HG03103 (cell line): Measurements from ENCODE around the gene RNF43.

ENCODE experiments used
- ATAC-seq: cut with Tn5 transposase; IDR thresholded peaks from one replicate; pipeline ENCODE4 v1.9.1; 2021; ENCODE audit warnings: low read depth; ENCODE audit not compliant: unreplicated experiment

Gene RNF43

DNA sequence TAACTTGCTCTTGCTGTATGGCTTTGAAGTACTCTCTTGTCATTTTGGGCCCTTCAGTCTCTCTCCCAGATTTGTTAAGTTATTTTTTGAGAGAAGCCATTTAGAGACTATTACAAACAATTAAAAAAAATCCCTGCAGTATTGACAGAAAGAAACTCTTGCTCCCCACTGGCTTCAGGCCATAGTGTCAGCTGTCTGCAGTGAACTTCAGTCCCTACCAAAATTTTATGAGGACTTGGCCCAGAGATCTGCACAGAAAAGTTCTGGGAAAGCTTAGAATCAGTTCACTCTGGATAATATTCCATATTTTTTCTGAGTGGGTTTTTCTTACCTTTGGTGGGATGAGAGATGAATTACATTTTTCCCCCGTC is 34.5 kb downstream of the RNF43 start:
- ATAC-seq: no peak

DNA sequence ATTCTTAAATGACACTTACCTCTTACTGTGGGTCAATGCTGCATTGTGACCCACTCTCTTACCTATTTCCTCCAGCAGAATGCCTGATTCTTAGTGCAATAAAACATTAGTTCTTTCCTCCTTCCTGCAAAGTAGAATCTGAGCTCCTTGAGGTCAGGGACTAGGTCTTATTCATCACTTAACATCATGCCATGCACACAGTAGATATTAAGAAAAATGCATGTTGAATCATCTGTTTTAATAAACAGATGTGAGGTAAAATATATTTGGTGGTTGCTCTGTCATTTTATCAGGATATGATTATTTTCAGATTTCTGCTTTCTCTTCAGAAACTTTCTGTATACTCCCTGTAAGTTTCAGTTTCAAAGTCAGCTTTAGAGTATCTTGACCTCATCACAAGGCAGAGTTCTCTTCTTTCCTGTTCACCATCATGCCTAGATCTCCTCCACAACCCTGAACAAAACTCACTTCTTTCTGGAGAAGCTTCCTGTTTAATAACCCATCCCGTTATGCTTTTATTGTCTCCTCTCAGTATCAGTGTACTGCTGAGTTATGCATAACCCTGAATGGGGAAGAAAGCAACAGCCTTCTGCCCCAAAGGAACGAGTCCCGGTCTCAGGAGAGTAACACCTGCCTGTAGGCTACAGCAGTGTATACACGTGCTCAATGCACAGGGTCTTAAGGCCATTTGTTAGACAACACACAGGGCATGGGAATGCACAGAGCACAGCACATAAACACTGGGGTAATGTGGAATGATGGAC is 35.0 kb downstream of the RNF43 start:
- no peak for ATAC-seq

DNA sequence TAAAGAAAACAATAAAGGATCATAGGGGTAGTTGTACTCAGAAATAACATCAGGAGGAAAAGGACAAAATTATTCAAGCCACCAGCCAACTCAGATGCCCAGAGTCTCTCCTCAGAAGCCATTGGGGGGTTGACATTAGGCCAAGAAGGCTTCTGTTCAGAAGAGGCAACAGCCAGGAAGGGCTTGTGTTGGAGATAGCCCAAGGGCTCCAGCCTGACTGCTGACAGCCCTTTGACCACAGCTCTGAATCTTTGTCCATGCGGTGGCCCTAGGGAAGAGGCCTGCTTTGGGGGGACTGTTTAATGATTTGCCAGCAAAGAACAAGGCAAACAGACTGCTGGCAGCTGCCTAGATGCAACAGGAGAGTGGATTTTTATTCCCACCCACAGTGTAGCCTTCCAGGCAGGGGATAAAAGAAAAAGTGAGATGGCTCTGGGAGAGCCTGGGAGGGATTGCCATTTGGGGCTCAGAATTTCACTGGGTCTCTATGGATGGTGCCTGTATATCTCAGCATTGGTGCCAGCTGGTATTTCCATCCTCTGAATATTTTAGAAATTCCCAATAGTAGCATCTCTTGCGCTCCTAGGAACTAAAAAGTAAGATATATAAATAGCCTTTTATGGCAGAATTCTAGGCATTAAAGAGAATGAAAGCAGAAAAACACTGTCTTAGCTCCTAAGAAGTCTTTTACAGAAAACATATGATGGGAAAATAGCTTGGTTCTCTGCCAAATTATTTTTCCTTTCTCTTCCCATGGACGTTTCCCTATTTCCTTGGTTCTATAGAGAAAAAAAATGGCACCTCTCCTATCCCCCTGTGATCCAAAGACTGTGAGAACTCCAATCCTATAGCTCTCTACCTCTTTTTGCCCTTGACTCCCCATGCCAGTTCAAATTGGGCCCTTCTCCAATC is 36.0 kb downstream of the RNF43 start:
- no peak for ATAC-seq

DNA sequence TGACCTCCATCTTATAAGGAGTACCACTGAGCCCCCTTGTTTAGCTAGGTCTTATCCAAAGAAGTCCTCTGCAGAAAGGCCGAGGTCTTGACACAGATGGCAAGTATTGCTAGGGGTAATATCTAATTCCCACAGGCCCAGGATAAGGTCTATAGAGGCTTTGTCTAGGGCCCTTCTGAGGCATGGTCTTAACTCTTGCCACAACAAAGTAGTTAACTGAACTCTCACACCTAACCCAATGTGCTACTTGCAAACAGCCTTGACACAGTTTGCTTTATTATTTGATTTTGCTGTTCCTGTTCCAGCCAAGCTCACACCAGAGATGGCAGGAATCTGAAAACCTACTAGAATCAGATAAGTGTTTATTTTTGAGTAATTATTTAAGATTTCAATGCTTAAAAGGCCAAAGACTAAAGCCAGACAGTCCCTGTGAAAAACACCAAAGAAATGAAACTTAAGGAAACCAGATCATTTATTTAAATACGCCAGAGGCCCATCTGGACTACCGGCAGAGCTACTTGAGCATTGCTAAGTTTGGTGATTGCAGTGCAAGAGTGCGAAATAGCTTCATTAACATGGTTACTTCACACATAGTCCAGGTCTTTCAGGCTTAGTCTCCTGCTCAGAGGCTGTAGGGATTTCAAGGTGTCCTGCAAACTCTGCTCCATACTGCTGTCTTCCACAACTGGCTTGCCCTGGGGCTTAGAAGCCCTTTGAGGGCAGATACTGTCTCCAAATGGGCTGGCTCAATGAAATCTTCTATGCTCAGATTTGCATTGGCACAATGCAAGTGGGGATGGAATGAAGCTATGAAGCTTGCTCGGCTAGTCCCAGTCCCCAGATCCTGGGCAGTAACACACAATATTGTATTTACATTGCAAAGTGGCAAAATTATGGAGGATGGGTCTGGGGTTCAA is 36.9 kb downstream of the RNF43 start:
- ATAC-seq: no peak

DNA sequence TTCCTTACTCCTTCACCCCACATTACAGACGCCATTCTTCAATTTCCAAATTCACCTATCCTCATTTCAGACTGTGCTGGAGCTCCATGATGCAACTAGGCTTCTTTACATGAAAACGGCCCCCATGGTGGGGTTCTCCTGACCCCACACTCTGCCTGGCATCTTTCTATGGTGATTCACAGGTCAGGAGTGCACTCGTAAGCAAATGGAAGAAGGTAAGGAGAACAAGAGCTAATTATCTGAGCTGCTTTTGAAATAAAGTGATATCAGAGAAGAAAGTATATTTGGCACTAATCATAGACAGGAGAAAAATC is 37.9 kb downstream of the RNF43 start:
- ATAC-seq: no peak

DNA sequence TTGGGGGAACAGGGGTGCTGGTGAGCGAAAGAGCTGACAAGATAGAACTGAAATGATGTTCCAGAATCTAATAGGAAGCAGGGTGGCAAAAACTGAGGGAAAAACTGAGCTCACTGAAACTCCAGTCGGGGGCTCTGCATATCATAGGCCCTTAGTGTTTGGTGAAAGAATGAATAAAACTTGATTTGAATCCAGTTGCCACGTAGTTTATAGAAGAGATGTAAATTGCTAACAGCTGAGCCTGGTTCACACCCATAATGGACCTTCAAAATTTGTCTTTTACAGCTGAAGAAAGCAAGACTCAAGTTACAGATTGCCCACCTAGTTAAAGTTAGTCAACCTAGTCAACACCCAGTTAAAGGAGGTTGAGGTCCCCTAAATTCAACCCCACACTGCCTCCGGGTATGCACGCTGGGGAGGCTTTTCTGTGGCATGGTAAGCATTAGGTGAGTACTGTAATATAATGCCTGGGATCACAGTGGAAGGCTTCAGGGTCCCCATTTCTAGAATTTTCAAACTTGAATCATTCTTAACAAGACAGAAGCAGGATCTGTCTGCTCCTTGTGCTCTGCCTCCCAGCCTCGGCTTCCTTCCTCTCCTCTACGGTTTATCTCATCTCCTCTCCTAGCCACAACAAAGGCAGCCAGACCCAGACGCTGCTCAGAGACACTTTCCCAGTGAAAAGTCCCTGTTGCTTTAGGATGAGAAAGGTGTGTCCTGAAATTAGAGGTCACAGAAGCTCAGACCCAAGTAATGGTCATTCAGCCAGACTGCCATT is 38.4 kb downstream of the RNF43 start:
- no peak for ATAC-seq

DNA sequence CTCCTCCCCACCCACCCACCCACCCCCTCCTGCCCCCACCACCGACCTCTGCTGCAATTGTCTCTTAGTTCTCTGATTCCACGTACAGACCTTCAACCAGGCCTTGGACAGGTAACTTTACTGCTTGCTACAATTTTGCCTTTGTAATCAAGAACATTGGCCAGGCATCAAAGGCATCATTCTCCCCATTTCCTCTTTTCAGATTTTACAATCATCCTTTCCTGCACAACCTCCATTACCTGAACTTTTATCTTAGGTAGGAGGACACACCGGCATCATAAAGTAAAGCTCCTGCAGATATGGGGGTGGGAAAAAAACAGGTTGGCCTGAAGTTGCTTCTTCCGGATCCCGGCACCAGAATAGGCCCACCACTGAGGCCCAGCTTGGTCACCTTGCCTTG is 39.7 kb downstream of the RNF43 start:
- no peak for ATAC-seq

DNA sequence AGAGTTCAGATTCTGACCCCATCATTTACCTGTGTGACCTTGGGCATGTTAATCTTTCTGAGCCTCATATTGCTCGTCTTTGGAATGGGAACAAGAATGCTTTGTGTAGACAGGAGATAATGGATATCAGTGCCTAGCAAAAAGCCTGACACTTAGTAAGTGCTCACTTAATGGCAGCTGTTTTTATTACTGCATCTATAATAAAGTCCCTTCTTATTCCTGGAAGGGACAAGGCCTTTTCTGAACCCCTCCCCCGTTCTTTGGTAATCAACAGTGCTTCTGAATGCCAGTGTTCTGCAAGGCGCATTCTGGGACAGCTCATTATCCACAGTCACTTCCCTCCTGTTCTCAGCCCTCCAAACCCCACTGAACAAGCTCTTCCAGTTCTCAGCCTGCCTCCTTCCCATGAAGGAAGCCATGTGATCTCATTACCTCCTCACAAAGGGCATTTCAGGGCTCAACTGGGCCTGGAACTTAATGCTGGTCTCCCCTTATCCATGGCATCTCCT is 40.2 kb downstream of the RNF43 start:
- no peak for ATAC-seq

DNA sequence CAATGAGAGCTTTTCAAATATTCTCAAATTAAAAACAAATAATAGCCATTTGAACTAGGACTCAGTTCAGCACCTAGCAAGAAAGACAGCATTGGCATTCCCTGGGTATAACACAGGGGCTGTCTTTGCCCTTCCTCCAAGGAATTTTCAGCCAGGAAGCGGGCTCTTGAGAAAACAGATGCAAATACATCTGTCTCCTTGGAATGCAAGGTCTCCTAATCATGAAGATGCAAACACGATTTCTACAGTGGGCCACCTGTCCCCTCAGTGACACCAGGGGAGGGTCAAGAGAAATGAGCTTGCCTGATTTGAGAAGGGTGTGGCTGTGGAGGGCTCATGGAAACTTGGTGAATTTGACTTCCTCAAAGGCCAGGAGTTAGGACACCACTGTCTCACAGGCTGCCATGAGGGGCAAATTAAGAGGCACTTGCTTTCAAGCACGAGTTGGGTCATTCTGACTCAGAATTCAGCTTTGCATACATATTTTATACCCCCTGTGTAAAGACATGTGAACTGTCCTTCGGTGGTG is 40.8 kb downstream of the RNF43 start:
- ATAC-seq: no peak

DNA sequence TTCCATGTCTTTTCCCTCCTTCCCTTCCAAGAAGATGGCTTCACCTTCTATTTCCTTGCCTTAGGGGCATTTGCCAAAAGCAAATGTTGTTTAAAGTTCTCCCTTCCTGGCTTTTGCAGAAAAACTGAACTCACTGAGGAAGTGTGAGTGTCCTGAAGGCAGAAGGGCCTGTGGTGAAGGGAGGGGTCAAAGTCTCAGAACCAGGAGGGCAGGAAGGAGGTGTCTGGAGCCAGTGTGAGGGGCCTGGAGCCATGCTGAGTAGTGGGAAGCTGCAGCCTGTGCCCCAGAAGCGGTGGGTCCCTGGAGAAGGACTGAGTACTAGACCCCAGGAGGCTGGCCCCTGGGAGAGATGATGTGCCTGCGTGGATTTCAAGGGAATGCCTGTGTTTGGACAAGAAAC is 41.5 kb downstream of the RNF43 start:
- ATAC-seq: no peak

DNA sequence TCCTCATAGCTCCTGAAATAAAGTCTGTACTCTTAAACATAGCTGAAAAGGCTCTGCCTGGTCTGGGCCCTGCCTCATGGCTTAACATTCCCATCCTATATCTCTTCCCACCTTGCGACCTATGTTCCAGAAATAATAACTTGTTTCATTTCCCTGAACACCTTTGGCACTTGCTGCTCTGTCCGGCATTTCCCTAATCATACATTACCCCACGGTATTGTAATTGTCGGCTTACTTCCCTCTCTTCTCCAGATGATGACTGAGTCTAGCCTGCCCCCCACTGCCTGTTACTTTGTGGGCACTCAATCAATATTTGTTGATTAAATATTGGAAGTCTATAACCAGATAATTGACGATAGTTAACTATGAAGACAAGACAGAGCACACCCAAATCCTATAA is 42.1 kb downstream of the RNF43 start:
- no peak for ATAC-seq

DNA sequence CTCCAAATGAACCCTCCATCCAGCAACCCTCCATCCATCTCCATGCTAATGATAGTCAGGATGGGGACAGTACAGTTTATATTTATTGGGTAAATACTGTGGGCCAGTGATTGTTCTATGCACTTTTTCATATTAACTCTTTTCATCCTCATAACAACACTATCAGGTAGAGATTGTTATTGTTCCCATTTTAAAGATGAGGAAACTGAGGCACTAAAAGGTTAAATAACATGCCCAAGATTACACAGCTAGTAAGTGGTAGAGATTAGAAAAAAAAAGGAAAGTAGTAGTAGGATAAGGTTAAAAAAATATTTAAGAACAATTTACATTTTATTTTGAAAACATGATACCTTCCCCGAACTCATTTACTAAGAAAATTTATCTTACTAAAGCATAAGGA is 43.4 kb downstream of the RNF43 start:
- no peak for ATAC-seq

DNA sequence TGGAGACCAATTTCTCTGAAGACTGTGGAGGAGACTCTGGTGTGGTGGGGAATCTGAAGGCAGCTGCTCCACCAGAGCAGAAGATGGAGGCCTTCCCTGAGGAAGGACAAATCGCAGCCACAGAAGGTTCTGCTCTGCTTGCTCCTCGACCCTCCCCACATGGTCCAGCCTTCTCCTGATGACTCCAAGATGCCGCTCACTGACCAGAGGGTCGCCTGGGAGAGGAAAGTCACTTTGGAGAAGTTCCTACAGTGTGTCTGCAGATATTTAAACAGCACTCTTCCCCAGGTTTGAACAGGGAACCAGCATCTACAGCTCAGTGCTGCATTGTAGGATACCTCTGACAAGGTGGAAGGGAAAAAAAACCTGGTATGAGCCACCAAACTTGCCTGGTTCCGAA is 44.3 kb downstream of the RNF43 start:
- ATAC-seq: no peak

DNA sequence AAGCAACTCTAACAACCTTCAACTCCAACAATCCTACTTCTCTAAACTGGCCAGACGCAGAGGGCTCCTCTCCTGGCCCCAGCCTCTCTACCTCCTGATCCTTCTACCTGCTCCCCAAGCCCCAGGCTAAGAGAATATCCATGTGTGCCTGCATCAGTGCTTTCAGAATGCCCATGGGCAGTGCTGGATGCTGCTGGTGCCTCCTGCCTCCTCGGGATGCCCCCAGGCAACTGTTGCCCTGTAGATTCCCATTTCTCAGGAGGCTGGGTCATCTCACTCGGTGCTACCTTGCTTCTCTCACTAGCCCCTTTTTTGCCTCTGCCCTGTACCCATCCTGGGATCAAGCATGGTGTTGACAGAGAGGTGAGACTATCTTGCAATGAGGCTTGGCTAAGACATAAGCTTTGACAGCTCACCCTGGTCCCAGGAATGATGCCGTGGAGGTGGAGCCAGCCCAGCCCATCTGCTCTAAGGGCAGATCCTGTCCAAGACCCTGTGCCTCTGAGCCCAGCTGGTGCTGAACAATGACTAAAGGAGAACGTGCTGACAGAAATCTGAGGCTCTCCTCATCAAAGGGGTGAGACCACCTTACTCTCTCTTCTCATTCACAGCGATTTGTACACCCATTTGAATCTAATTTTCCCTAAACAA is 45.9 kb downstream of the RNF43 start:
- no peak for ATAC-seq

DNA sequence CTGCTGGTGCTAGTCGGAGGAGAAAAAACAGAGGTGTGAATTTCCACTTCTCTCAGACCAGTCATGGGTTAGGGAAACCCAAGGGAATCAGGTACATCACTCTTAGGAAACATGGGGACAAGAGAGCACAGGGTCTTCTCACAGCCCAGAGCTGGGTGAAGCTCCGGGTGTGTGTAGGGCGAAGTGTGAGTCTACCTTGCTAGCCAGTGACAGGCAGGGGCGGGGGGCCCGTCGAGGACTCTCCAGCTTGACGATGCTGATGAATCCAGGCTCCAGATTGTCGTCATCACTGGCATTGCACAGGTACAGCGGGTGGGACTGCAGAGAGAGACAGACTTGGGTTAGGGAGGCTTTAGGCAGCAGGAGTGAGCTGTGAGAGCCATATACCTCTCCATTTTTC is 46.6 kb downstream of the RNF43 start:
- ATAC-seq: no peak

DNA sequence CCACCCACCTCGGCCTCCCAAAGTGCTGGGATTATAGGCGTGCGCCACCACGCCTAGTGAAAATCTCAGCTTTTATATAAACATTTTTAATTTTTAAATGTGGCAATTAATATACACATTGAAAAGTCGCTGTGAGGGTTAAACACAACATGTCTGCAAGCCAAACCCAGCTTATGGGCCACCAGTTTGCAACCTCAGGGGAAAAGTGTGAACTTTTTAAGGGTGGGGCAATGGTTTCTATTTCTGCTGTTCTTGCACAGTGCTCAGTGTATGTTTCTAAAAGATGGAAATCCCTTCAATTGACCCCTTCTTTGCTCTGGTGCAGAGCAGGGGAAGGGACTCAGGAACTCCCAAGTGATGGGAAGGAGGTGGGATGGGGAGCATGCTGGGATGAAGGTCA is 47.0 kb downstream of the RNF43 start:
- no peak for ATAC-seq

DNA sequence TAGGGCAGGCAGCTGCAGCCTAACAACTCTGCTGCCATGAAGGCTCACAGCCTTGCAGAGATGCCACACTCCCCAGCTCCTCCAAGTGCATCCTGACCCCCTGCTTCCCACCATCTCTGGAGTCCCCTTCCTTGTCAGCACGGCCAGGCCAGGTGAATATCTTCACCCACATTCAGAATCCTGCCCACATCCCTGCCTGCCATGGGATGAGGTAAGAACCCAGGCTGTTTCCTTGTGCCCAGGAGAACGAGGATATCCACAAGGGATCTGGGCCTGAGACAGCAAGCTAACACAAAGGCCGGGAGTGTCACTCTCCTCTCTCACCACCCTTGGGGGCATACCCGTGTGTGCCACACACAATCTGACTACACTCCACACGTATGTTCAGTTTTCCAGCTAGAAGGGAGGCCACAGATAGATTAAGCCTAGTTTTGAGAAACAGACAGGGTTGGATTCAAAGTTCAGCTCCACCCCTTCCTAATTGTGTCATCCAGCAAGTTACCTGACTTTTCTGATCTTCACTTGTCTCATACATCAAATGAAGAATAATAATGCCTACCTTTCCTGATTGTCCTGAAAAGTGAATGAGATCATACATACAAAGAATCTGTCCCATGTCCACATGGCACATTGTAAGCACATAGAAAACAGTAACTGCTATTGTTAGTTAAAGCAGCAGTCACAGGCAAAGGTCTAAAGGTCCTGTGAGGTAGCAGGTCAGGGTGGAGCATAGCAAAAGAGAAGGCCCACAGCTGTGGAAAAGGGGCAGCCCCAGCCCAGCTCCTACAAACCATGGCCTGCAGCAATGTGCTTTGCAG is 47.9 kb downstream of the RNF43 start:
- ATAC-seq: no peak

DNA sequence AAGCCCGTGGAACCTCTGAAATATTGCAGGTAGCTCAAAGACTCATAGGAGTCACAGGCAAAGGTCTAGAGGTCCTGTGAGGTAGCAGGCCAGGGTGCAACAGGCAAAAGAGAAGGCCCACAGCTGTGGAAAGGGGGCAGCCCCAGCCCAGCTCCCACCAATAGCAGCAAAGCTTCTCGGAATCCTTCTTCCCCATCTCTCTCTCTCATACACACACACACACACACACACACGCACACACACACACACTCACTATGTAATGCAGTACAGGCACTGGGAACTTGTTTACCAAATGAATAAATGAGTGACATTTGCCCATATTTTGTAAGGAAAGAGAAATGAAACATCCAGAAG is 48.5 kb downstream of the RNF43 start:
- no peak for ATAC-seq
